Testis (tissue), 3 donors: Measurements from ENCODE around the gene PRM3. TPM values are rescaled to one million over a fixed set of nuclear protein-coding genes. Genes with fewer than 3 reads are reported as not detected.

Experiments
- DNase-seq: peaks from one replicate; pipeline ENCODE4 v3.0.0-alpha.2; 2019
- H3K27ac ChIP-seq, 2 donors: fragments of 200-600 bp; sonication (generic); one replicate each; pipeline ENCODE4 v1.5.1; 2019
- H3K27me3 ChIP-seq: fragments of 200-600 bp; sonication (generic); one replicate; pipeline ENCODE4 v1.5.1; 2019
- H3K36me3 ChIP-seq: fragments of 200-600 bp; sonication (generic); one replicate; pipeline ENCODE4 v1.5.1; 2017; ENCODE audit warnings: low read depth; ENCODE audit errors: missing control alignments
- H3K4me1 ChIP-seq: fragments of 200-600 bp; sonication (generic); one replicate; pipeline ENCODE4 v1.5.1; 2019
- H3K4me3 ChIP-seq, 2 donors: fragments of 200-600 bp; sonication (generic); one replicate each; pipeline ENCODE4 v1.5.1; 2017 to 2019
- H3K9me3 ChIP-seq: fragments of 200-600 bp; sonication (generic); one replicate; pipeline ENCODE4 v1.5.1; 2017
- CTCF ChIP-seq, 3 experiments: fragments of 450-650 bp in 2 of 3; fragments of 200-600 bp in 1 of 3; sonication (generic) in 1 of 3; IDR thresholded peaks; one replicate each; pipeline ENCODE4 v1.5.1; 2016 to 2019; ENCODE audit warnings: antibody characterized with exemption in 3 of 3, mild to moderate bottlenecking in 2 of 3, moderate library complexity in 1 of 3
- POLR2A ChIP-seq: fragments of 450-650 bp; IDR thresholded peaks from one replicate; pipeline ENCODE4 v1.6.1; 2017; ENCODE audit warnings: antibody characterized with exemption, mild to moderate bottlenecking, moderate library complexity
- WGBS, 2 donors: methylation state at CpG; one replicate each; pipeline ENCODE4 v1.1.5; 2018; 5-methylcytosine and 5-hydroxymethylcytosine counted together
- intact Hi-C: fragments of 100-400 bp; cut with DNase I; formaldehyde crosslinking; loops from one replicate; pipeline ENCODE4 v1.15.1; 2023; ENCODE audit warnings: low total_unique reads
- polyA plus RNA-seq: library from polyadenylated mRNA; stranded (reverse); fragments of 350-450 nt; fragmentation: Illumina TruSeq; extraction: RNeasy Lipid Tissue Mini Kit (QIAGEN cat#74804); gene quantifications from one replicate; pipeline ENCODE4 v1.2.3, GENCODE V29; 2014; ENCODE audit warnings: low read depth, low replicate concordance; ENCODE audit not compliant: insufficient read depth
- total RNA-seq, 2 donors: library from RNA; depleted of rRNA; stranded (reverse); fragments of >200 nt; gene quantifications; one replicate each; pipeline ENCODE4 v1.2.3, GENCODE V29; 2016

Gene PRM3
- total and polyA plus RNA-seq, 3 donors from 2014 or later = 51.1 to 383 (median 109) TPM

GRCh38 chr16:11255737-11256660, 17.4 kb downstream of the PRM3 start, which contains the start of gene SOCS1:
SOCS1 (minus strand) TSS chr16:11256204; CDS start chr16:11255478, 726 bp downstream.
- Histone ChIP-seq H3K4me3 (peak within 1 kb of the TSS; percentile 70 to 77), H3K9me3 (no peaks in the 10 kb centered on the region), H3K27me3 (no peaks in the 10 kb centered on the region), H3K27ac (peak within 1 kb of the TSS; percentile 84 to 97), H3K36me3 (no peaks in the 10 kb centered on the region), H3K4me1 (peaks cover 18% of the 10 kb centered on the region)
- DNase-seq = peak; percentile 90
- 0% methylated on average over 8 to 99 of the region's 100 CpGs for WGBS, 2 donors
- TF ChIP-seq POLR2A (peak; percentile 62), CTCF (IDR thresholded peaks at IDR 0.05) (peak; percentile 92 to 97 (median 94))
- intact Hi-C loops = loop anchor here (5.0 kb wide), 1 partner anchor 284 kb away; no protein-coding TSS in a partner anchor

- peak overlapping the region; percentile 70 to 97 for H3K27ac ChIP-seq
- H3K27me3 ChIP-seq = no peaks in the 10 kb centered on the region
- 3 to 8% methylated on average over 16 to 89 of the region's 105 CpGs for WGBS, 2 donors
- peak in 2 of 3 experiments; percentile 8 to 16 for TF ChIP-seq CTCF (IDR thresholded peaks at IDR 0.05)
- no peak for TF ChIP-seq POLR2A
- H3K4me1 ChIP-seq = peaks cover 18% of the 10 kb centered on the region
- peak; percentile 53 for DNase-seq
- H3K9me3 ChIP-seq = no peaks in the 10 kb centered on the region
- intact Hi-C loops = loop anchor here (5.0 kb wide), 1 partner anchor 283 kb away; no protein-coding TSS in a partner anchor
- H3K36me3 ChIP-seq = no peaks in the 10 kb centered on the region
- H3K4me3 ChIP-seq = peak overlapping the region; percentile 70 to 77
Observed at GRCh38 chr16:11254913-11255736, 18.3 kb downstream of the PRM3 start.

- Histone ChIP-seq H3K36me3 (no peaks in the 10 kb centered on the region), H3K4me3 (peak overlapping the region; percentile 70 to 77), H3K4me1 (peaks cover 16% of the 10 kb centered on the region), H3K27ac (peak overlapping the region; percentile 19 to 97), H3K27me3 (no peaks in the 10 kb centered on the region), H3K9me3 (no peaks in the 10 kb centered on the region)
- TF ChIP-seq CTCF (IDR thresholded peaks at IDR 0.05) = no peak
- no peak for TF ChIP-seq POLR2A
- 30 to 37% methylated on average over 28 to 29 of the region's 29 CpGs for WGBS, 2 donors
- intact Hi-C loops = no loop called here
- DNase-seq = no peak
Observed at GRCh38 chr16:11253995-11254912, 19.2 kb downstream of the PRM3 start.
